Peyer's patch (tissue), 4 donors: Measurements from ENCODE around the gene TSHB.

Experiments
- CTCF ChIP-seq, 6 experiments: fragments of 450-650 bp in 4 of 6; fragments of 200-600 bp in 2 of 6; sonication (generic) in 1 of 6; IDR thresholded peaks; one replicate each; pipeline ENCODE4 v1.5.1; 2017 to 2019; ENCODE audit warnings: antibody characterized with exemption in 6 of 6, mild to moderate bottlenecking in 3 of 6, moderate library complexity in 1 of 6
- POLR2A ChIP-seq, 2 donors: fragments of 450-650 bp; IDR thresholded peaks; one replicate each; pipeline ENCODE4 v1.5.1; 2017; ENCODE audit warnings: antibody characterized with exemption in 2 of 2, mild to moderate bottlenecking in 2 of 2, moderate library complexity in 2 of 2

GRCh38 chr1:115036814-115037507 is 7.3 kb downstream of the TSHB start:
- TF ChIP-seq CTCF (IDR thresholded peaks at IDR 0.05) (no peak), POLR2A (IDR thresholded peaks at IDR 0.05) (no peak)
